Endothelial cell (in vitro differentiated cells): ENCODE measurements around the gene MRPL36. TPM values are rescaled to one million over a fixed set of nuclear protein-coding genes. Genes with fewer than 3 reads are reported as not detected.

Experiments
- DNase-seq: peaks from one replicate; pipeline ENCODE4 v3.0.0; 2021; ENCODE audit warnings: low spot score
- H3K27ac Mint-ChIP-seq: one replicate; pipeline ENCODE4 v1.8.0; 2021; ENCODE audit warnings: mixed read lengths, inconsistent platforms; ENCODE audit not compliant: unreplicated experiment
- H3K27me3 Mint-ChIP-seq: one replicate; pipeline ENCODE4 v1.8.0; 2021; ENCODE audit warnings: mild to moderate bottlenecking, moderate library complexity, mixed read lengths, inconsistent platforms; ENCODE audit not compliant: unreplicated experiment
- H3K36me3 Mint-ChIP-seq: one replicate; pipeline ENCODE4 v1.8.0; 2021; ENCODE audit warnings: mild to moderate bottlenecking, low read depth, mixed read lengths, inconsistent platforms; ENCODE audit not compliant: unreplicated experiment
- H3K4me1 Mint-ChIP-seq: one replicate; pipeline ENCODE4 v1.8.0; 2021; ENCODE audit warnings: mild to moderate bottlenecking, mixed read lengths, inconsistent platforms; ENCODE audit not compliant: unreplicated experiment
- H3K4me3 Mint-ChIP-seq: one replicate; pipeline ENCODE4 v1.8.0; 2021; ENCODE audit warnings: mild to moderate bottlenecking, mixed read lengths, inconsistent platforms; ENCODE audit not compliant: unreplicated experiment
- H3K9me3 Mint-ChIP-seq: one replicate; pipeline ENCODE4 v1.8.0; 2021; ENCODE audit warnings: mixed read lengths, inconsistent platforms; ENCODE audit not compliant: unreplicated experiment
- total RNA-seq: library from RNA; stranded (reverse); fragmentation: NEBNext Ultra II Directional; extraction: Animal tissue kit (Norgen Biotek cat#: 25700); gene quantifications from one replicate; pipeline ENCODE4 v1.2.1, GENCODE V29; 2021; ENCODE audit not compliant: unreplicated experiment
- TF ChIP-seq, protein P1 (sequence below): fragments of 200-600 bp; sonication (generic); IDR thresholded peaks from one replicate; pipeline ENCODE4 v1.5.0; 2021; ENCODE audit warnings: antibody characterized with exemption; ENCODE audit not compliant: unreplicated experiment

Gene MRPL36
- total RNA-seq, 1 donor from 2014 or later: 32.5 TPM

DNA sequence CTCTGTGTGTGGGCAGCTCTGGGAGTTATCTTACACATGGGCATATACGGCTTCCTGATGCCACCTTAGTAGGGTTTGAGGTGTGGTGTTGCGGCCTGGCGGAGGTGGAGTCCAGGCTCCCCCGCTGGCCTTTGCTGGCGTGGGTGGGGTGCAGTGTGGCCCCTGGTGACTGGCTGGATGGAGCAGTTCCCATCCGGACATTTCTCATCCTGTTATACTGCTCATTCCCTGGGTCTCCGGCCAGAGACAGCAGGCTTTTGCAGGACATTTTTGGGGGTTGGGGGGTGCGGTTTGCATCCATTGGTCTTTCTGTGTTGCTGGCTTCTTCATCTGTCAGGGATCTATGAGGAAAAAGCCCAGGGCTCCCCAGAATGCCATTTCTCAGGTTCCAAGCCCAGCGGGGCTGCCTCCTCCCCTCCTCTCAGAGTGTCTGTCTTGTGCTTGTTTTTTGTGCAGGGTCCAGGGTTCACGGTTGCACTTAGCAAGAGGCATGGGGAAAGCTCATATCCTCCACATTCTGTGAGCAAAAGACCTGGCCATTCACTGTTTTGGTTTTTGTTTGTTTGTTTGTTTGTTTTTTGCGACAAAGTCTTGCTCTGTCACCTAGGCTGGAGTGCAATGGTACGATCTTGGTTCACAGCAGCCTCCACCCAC, 23.9 kb upstream of the MRPL36 start:
- Mint-ChIP-seq H3K4me3 (no peak overlapping the region), H3K36me3 (peaks cover 27% of the 10 kb centered on the region), H3K4me1 (no peaks in the 10 kb centered on the region), H3K27me3 (peaks cover 5% of the 10 kb centered on the region), H3K27ac (no peak overlapping the region), H3K9me3 (no peaks in the 10 kb centered on the region)
- TF ChIP-seq, protein P1, sequence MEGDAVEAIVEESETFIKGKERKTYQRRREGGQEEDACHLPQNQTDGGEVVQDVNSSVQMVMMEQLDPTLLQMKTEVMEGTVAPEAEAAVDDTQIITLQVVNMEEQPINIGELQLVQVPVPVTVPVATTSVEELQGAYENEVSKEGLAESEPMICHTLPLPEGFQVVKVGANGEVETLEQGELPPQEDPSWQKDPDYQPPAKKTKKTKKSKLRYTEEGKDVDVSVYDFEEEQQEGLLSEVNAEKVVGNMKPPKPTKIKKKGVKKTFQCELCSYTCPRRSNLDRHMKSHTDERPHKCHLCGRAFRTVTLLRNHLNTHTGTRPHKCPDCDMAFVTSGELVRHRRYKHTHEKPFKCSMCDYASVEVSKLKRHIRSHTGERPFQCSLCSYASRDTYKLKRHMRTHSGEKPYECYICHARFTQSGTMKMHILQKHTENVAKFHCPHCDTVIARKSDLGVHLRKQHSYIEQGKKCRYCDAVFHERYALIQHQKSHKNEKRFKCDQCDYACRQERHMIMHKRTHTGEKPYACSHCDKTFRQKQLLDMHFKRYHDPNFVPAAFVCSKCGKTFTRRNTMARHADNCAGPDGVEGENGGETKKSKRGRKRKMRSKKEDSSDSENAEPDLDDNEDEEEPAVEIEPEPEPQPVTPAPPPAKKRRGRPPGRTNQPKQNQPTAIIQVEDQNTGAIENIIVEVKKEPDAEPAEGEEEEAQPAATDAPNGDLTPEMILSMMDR: no peak
- no peak for DNase-seq

DNA sequence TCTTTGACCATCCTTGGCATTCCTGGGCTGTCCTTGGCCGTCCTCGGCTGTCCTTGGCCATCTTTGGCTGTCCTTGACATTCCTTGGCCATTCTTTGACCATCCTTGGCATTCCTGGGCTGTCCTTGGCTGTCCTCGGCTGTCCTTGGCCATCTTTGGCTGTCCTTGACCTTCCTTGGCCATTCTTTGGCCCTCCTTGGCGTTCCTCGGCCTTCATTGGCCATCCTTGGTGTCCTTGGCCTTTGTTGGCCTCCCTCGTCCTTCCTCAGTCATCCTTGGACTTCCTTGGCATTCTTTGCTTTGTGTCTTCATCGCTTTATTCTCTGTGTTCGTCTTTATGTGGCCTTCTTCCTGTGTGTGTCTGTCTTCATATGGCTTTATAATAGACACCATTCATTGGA, 22.2 kb upstream of the MRPL36 start:
- TF ChIP-seq, protein P1: no peak
- H3K9me3 Mint-ChIP-seq: no peaks in the 10 kb centered on the region
- H3K4me3 Mint-ChIP-seq: no peak overlapping the region
- peaks cover 12% of the 10 kb centered on the region for H3K27me3 Mint-ChIP-seq
- no peaks in the 10 kb centered on the region for H3K4me1 Mint-ChIP-seq
- peaks cover 34% of the 10 kb centered on the region for H3K36me3 Mint-ChIP-seq
- DNase-seq: no peak
- H3K27ac Mint-ChIP-seq: no peak overlapping the region

DNA sequence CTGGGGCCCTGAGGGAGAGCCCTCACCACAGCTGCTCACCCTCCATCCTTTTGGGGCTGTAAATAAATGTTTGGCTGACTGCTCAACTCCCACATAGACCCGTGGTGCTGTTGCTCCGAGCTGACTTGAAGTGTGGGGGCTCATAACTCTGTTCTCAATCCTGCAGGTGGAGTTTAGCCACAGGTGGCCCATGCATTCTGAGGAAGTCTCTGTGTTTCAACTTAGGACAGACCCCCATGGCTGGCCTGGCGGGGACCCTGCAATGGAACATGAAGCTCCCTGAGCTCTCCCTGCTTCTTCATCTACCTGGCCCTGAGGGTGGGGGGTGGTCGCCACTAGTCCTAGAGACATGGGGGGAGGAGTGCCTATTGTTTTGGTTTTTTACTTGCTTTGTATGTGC, 21.3 kb upstream of the MRPL36 start:
- peaks cover 42% of the 10 kb centered on the region for H3K36me3 Mint-ChIP-seq

DNA sequence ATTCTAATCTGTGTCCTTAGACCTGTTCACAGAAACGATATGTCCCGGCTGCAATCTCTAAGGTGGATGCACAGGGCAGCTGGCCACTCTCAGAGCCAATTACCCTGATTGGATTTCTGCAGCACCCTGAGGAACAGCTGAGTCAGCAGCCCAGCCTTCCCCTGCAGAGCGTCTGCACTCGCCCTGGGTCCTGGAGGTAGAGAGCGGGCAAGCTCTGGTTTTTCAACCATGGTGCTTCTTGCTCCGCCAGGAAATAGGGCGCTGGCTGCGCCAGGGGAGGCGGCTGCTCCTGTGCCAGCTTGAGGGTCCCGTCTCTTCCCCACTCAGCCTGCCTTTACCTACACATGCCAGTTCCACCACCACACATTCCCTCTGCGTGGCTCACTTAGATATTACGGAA, 20.7 kb upstream of the MRPL36 start:
- no peak overlapping the region for H3K4me3 Mint-ChIP-seq
- H3K36me3 Mint-ChIP-seq: peaks cover 48% of the 10 kb centered on the region
- TF ChIP-seq, protein P1: no peak
- H3K9me3 Mint-ChIP-seq: no peaks in the 10 kb centered on the region
- H3K27ac Mint-ChIP-seq: no peak overlapping the region
- DNase-seq: no peak
- no peaks in the 10 kb centered on the region for H3K4me1 Mint-ChIP-seq
- H3K27me3 Mint-ChIP-seq: peaks cover 11% of the 10 kb centered on the region

More for the DNA sequence above, 21.3 kb upstream of the MRPL36 start:
- no peak for DNase-seq
- H3K4me3 Mint-ChIP-seq: no peak overlapping the region
- H3K4me1 Mint-ChIP-seq: no peaks in the 10 kb centered on the region
- H3K9me3 Mint-ChIP-seq: no peaks in the 10 kb centered on the region
- peaks cover 12% of the 10 kb centered on the region for H3K27me3 Mint-ChIP-seq
- no peak overlapping the region for H3K27ac Mint-ChIP-seq
- TF ChIP-seq, protein P1: no peak

DNA sequence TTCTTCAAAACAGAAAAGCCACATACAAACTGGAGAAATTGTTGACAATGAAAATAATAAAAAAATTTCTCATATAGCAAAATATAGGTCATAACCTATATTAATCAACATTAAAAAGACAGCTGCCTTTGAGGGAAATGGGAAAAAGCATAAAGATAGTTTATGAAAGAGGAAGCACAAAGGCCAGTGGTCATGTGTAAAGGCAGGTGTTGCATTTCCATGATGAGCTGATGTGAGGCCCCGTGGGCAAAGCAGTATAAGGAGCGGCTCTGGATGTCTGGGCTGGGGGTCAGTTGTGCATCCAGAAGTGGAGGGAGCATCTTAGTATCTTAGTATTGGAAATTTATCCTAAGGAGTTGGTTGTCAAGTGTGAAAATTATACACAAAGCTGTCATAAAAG, 19.8 kb upstream of the MRPL36 start:
- Mint-ChIP-seq H3K9me3 (no peaks in the 10 kb centered on the region), H3K27ac (no peak overlapping the region)

More for the DNA sequence above, 19.8 kb upstream of the MRPL36 start:
- Mint-ChIP-seq H3K27me3 (peaks cover 11% of the 10 kb centered on the region), H3K36me3 (peaks cover 53% of the 10 kb centered on the region), H3K4me3 (no peak overlapping the region), H3K4me1 (no peaks in the 10 kb centered on the region)
- TF ChIP-seq, protein P1: no peak
- no peak for DNase-seq
